ENCODE results near the gene UVRAG.
"Not testable (repeated sequence)": the region's sequence is repeated elsewhere in the genome, so short reads cannot be mapped to it uniquely, and the experiment has no call there.

Gene UVRAG

GRCh38 chr11:76030968-76031590 lies 216.1 kb downstream of the UVRAG start:
- no peak for DNase-seq

- no peak for DNase-seq
These were observed 218.7 kb downstream of the UVRAG start for GRCh38 chr11:76033699-76034098.

GRCh38 chr11:76035020-76035419 lies 220.0 kb downstream of the UVRAG start:
- DNase-seq: no peak

- DNase-seq: no peak
These were observed 223.6 kb downstream of the UVRAG start for GRCh38 chr11:76038608-76039007.

- no peak for DNase-seq
These were observed 226.2 kb downstream of the UVRAG start for GRCh38 chr11:76041208-76041607.

- no peak for DNase-seq
These were observed 229.8 kb downstream of the UVRAG start for GRCh38 chr11:76044750-76045320.

GRCh38 chr11:76047231-76047630 lies 232.2 kb downstream of the UVRAG start:
- no peak for DNase-seq

GRCh38 chr11:76047766-76048165 lies 232.8 kb downstream of the UVRAG start:
- no peak for DNase-seq

GRCh38 chr11:76048763-76049162 lies 233.8 kb downstream of the UVRAG start:
- peak; percentile 41 for DNase-seq

GRCh38 chr11:76049511-76049910 lies 234.5 kb downstream of the UVRAG start:
- DNase-seq: no peak

- no peak for DNase-seq
These were observed 236.9 kb downstream of the UVRAG start for GRCh38 chr11:76051937-76052336.

GRCh38 chr11:76054330-76054729 lies 239.3 kb downstream of the UVRAG start:
- no peak for DNase-seq

- DNase-seq: no peak
These were observed 241.9 kb downstream of the UVRAG start for GRCh38 chr11:76056876-76057275.

GRCh38 chr11:76060475-76061036 lies 245.5 kb downstream of the UVRAG start:
- not testable (repeated sequence) for DNase-seq

- DNase-seq: no peak
These were observed 247.7 kb downstream of the UVRAG start for GRCh38 chr11:76062733-76063132.

- no peak for DNase-seq
These were observed 249.2 kb downstream of the UVRAG start for GRCh38 chr11:76064192-76064591.

GRCh38 chr11:76067099-76067498 lies 252.1 kb downstream of the UVRAG start:
- no peak for DNase-seq

GRCh38 chr11:76069001-76069400 lies 254.0 kb downstream of the UVRAG start:
- no peak for DNase-seq

GRCh38 chr11:76071090-76071489 lies 256.1 kb downstream of the UVRAG start:
- DNase-seq: no peak

GRCh38 chr11:76073724-76074123 lies 258.7 kb downstream of the UVRAG start:
- no peak for DNase-seq

GRCh38 chr11:76074148-76075095 lies 259.4 kb downstream of the UVRAG start:
- no peak for DNase-seq

GRCh38 chr11:76075716-76076115 lies 260.7 kb downstream of the UVRAG start:
- DNase-seq: no peak

- DNase-seq: not testable (repeated sequence)
These were observed 261.2 kb downstream of the UVRAG start for GRCh38 chr11:76076253-76076652.

- no peak for DNase-seq
These were observed 261.7 kb downstream of the UVRAG start for GRCh38 chr11:76076749-76077148.
